Neural crest cell (in vitro differentiated cells): ENCODE measurements around the gene COL4A3. TPM values are rescaled to one million over a fixed set of nuclear protein-coding genes. Genes with fewer than 3 reads are reported as not detected.

Source experiments
- DNase-seq: peaks from one replicate; pipeline ENCODE4 v3.0.0; 2021; ENCODE audit warnings: low read depth, mixed read lengths, low spot score
- H3K27ac Mint-ChIP-seq: one replicate; pipeline ENCODE4 v1.8.0; 2021; ENCODE audit warnings: mild to moderate bottlenecking, mixed read lengths; ENCODE audit not compliant: unreplicated experiment
- H3K27me3 Mint-ChIP-seq: 2 replicates; pipeline ENCODE4 v1.8.0; 2021; ENCODE audit warnings: low read depth, mild to moderate bottlenecking, mixed read lengths
- H3K36me3 Mint-ChIP-seq: 2 replicates; pipeline ENCODE4 v1.8.0; 2021; ENCODE audit warnings: low read depth, mild to moderate bottlenecking, mixed read lengths
- H3K4me1 Mint-ChIP-seq: 2 replicates; pipeline ENCODE4 v1.8.0; 2021; ENCODE audit warnings: mixed read lengths
- H3K4me3 Mint-ChIP-seq: one replicate; pipeline ENCODE4 v1.8.0; 2021; ENCODE audit warnings: mild to moderate bottlenecking, mixed read lengths
- H3K9me3 Mint-ChIP-seq: 2 replicates; pipeline ENCODE4 v1.8.0; 2021; ENCODE audit warnings: mixed read lengths
- total RNA-seq: library from RNA; stranded (reverse); gene quantifications from 2 replicates; pipeline ENCODE4 v1.2.1, GENCODE V29; 2021
- TF ChIP-seq, protein P1 (sequence below): fragments of 200-600 bp; sonication (generic); conservative IDR thresholded peaks from 2 replicates; pipeline ENCODE4 v1.5.0; 2021; ENCODE audit warnings: antibody characterized with exemption, mild to moderate bottlenecking

COL4A3 gene
- total RNA-seq, 1 donor from 2014 or later = not detected

DNA sequence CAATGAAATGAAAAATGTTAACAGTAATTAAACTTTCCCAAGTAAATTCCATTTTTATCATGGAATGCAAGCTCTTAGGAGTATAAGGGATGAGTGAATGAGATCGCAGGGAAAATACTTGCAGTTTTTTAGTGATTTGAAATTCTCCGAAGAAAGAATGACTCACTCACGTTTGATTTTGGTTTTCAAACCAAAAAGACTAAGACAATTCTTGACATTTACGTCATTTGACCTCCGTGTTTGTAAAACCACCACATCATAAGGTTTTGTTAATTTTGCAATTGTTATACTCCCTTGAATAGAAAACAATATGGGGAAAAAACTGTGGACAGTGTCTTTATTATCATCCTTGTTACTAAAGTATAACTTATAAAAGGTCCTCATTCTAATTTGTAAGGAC lies 29.8 kb upstream of the COL4A3 start:
- TF ChIP-seq, protein P1, sequence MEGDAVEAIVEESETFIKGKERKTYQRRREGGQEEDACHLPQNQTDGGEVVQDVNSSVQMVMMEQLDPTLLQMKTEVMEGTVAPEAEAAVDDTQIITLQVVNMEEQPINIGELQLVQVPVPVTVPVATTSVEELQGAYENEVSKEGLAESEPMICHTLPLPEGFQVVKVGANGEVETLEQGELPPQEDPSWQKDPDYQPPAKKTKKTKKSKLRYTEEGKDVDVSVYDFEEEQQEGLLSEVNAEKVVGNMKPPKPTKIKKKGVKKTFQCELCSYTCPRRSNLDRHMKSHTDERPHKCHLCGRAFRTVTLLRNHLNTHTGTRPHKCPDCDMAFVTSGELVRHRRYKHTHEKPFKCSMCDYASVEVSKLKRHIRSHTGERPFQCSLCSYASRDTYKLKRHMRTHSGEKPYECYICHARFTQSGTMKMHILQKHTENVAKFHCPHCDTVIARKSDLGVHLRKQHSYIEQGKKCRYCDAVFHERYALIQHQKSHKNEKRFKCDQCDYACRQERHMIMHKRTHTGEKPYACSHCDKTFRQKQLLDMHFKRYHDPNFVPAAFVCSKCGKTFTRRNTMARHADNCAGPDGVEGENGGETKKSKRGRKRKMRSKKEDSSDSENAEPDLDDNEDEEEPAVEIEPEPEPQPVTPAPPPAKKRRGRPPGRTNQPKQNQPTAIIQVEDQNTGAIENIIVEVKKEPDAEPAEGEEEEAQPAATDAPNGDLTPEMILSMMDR = no peak
- no peak for DNase-seq
- Mint-ChIP-seq H3K4me3 (no peak overlapping the region), H3K27me3 (no peaks in the 10 kb centered on the region), H3K4me1 (no peaks in the 10 kb centered on the region), H3K36me3 (no peaks in the 10 kb centered on the region), H3K9me3 (no peaks in the 10 kb centered on the region), H3K27ac (no peak overlapping the region)

DNA sequence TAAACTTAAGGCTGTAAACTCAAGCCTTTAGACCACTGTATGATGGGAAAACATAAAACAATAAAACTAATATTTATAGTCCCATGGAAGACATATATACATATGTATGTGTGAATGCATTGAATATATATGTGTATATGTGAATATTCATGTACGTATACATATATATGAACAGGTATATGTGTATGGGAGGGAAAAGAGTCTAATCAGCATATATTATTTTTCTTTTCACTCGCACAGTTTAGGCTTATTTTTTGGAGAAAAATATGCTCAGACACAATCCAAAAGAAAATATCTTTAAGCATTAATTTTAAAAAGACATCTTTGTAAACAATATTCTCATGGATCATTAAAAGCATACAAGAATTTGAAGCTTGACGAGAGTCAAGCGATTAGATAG lies 23.1 kb upstream of the COL4A3 start:
- no peaks in the 10 kb centered on the region for H3K9me3 Mint-ChIP-seq
- H3K36me3 Mint-ChIP-seq = no peaks in the 10 kb centered on the region
- DNase-seq = no peak
- no peak overlapping the region for H3K27ac Mint-ChIP-seq
- H3K27me3 Mint-ChIP-seq = no peaks in the 10 kb centered on the region
- no peak overlapping the region for H3K4me3 Mint-ChIP-seq
- TF ChIP-seq, protein P1 = no peak
- no peaks in the 10 kb centered on the region for H3K4me1 Mint-ChIP-seq

DNA sequence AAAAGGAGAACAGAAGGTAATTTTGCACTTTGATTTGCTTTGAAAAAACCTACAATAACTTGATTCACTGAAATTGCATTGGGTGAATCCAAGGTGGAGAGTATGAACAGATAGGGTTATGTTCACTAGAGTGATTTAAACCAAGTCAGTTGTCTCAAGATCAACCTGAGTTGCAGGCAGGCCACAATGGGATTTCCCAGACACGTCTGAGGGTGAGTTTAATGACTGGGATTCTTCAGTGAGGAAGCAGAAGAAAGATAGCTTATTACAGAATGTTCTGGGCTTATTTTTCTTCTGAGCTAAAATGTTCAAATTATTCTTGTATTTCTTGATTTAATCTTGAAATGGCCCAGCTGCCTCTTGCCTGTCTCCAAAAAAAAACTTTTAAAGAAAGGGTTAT lies 20.5 kb upstream of the COL4A3 start:
- TF ChIP-seq, protein P1 = no peak
- Mint-ChIP-seq H3K9me3 (peaks cover 2% of the 10 kb centered on the region), H3K27me3 (no peaks in the 10 kb centered on the region), H3K27ac (no peak overlapping the region), H3K36me3 (no peaks in the 10 kb centered on the region), H3K4me1 (no peaks in the 10 kb centered on the region), H3K4me3 (no peak overlapping the region)
- no peak for DNase-seq

DNA sequence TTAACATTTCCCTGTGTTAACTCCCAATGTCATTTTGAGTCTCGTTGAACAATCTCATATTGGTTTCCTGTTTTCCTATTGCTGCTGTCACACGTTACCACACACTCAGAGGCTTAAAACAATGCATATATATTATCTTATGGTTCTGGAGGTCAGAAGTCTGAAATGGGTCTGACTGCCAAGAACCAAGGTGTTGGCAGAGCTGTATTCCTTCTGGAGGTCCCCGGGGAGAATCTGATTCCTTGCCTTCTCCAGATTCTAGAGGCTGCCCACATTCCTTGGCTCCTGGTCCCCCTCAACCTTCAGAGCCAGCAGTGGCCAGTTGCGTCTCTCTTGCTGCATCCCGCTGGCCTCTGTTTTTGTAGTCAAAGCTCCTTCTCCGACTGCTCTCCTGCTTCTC lies 18.0 kb upstream of the COL4A3 start:
- Mint-ChIP-seq H3K36me3 (no peaks in the 10 kb centered on the region), H3K4me3 (no peak overlapping the region), H3K27me3 (no peaks in the 10 kb centered on the region), H3K4me1 (no peaks in the 10 kb centered on the region), H3K27ac (no peak overlapping the region), H3K9me3 (peaks cover 2% of the 10 kb centered on the region)
- no peak for DNase-seq
- TF ChIP-seq, protein P1 = no peak

DNA sequence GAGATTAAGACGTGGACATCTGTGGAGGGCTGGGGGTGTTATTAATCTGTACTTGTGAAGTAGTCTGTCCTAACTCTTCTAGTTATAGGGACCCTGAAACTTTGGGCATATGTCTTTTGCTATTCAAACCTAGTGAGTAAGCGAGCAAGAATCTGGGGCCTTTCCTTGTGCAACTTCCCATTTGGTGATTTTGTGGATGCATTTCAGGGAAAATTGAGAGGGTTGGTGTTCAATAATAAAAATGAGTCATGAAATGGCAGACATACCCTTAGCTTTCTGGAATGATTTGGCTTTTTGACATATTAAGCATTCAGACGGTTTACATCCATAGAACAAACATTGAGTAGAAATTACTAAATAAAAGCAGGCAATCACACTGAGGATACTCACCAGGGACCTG lies 17.4 kb upstream of the COL4A3 start:
- no peaks in the 10 kb centered on the region for H3K27me3 Mint-ChIP-seq
- H3K9me3 Mint-ChIP-seq = peaks cover 2% of the 10 kb centered on the region
- no peaks in the 10 kb centered on the region for H3K36me3 Mint-ChIP-seq
- no peaks in the 10 kb centered on the region for H3K4me1 Mint-ChIP-seq
- no peak overlapping the region for H3K4me3 Mint-ChIP-seq
- TF ChIP-seq, protein P1 = no peak
- H3K27ac Mint-ChIP-seq = no peak overlapping the region
- DNase-seq = no peak

DNA sequence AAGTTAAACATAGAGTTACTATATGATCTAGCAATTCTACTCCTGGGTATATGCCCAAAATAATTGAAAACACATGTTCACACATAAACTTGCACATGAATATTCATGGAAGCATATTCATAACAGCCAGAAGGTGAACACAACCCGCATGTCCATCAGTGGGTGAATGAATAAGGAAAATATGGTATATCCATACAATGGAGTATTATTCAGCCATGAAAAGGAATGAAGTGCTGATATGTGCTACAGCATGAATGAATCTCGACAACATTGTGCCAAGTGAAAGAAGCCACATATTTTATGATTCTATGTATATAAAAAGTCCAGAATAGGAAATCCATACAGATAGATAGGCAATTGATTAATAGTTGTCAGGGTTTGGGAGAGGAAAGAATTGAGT lies 16.3 kb upstream of the COL4A3 start:
- no peak for DNase-seq
- no peak overlapping the region for H3K4me3 Mint-ChIP-seq
- H3K36me3 Mint-ChIP-seq = no peaks in the 10 kb centered on the region
- no peaks in the 10 kb centered on the region for H3K27me3 Mint-ChIP-seq
- peaks cover 2% of the 10 kb centered on the region for H3K9me3 Mint-ChIP-seq
- H3K27ac Mint-ChIP-seq = no peak overlapping the region
- H3K4me1 Mint-ChIP-seq = no peaks in the 10 kb centered on the region
- TF ChIP-seq, protein P1 = no peak
